HCT116 (cell line): ENCODE results near the gene LPAR2. TPM values are rescaled to one million over a fixed set of nuclear protein-coding genes. Genes with fewer than 3 reads are reported as not detected.

Experiments used
- ATAC-seq: fragments of 200-7000 bp; cut with Tn5 transposase; 2 replicates; pipeline ENCODE4 v1.9.1; 2020; ENCODE audit warnings: mild to moderate bottlenecking, moderate library complexity
- BruUV-seq: library from RNA; stranded (reverse); fragments of 400-500 nt; replicated peaks from 2 replicates; lab custom pipeline; 2021; lab: Mats Ljungman, UMichigan
- CTCF ChIA-PET: fragments of 300-600 bp; sonication (Branson Sonifier 250); formaldehyde crosslinking; loops from one replicate; lab custom pipeline; 2021; ENCODE audit warnings: antibody characterized with exemption; lab: Charles Lee
- POLR2A ChIA-PET: fragments of 300-600, 350-600 bp; sonication (Branson Sonifier 250); formaldehyde crosslinking; loops from one replicate; lab custom pipeline; 2021; ENCODE audit warnings: antibody characterized with exemption; lab: Charles Lee
- RAD21 ChIA-PET, 2 experiments: fragments of 300-600 bp; sonication (Branson Sonifier 250); formaldehyde crosslinking; loops; one replicate each; lab custom pipeline; 2023; ENCODE audit warnings: low total read pairs in 2 of 2; ENCODE audit not compliant: uncharacterized antibody in 2 of 2, unreplicated experiment in 2 of 2, low non-redundant PET in 1 of 2; lab: Charles Lee
- DNase-seq: peaks from one replicate; pipeline ENCODE4 v3.0.0-alpha.2; 2010; ENCODE audit warnings: low read depth, low spot score
- H2AFZ ChIP-seq: fragments of 200-600 bp; shearing (Covaris generic), sonication (generic); 2 replicates; pipeline ENCODE4 v1.6.1; 2017; ENCODE audit warnings: low read depth, mixed run types, mixed read lengths, antibody characterized with exemption, low read length; ENCODE audit not compliant: poor library complexity, severe bottlenecking
- H3K27ac ChIP-seq: 2 replicates; pipeline ENCODE4 v1.5.1; 2012; ENCODE audit warnings: low read depth, low read length
- H3K27me3 ChIP-seq: fragments of 200-600 bp; sonication (generic); 2 replicates; pipeline ENCODE4 v1.6.1; 2016; ENCODE audit warnings: mixed run types, low read length, mixed read lengths; ENCODE audit not compliant: insufficient read depth
- H3K36me3 ChIP-seq, 2 experiments: fragments of 200-500 bp in 1 of 2; fragments of 200-600 bp in 1 of 2; sonication (Bioruptor generic) in 1 of 2; sonication (generic) in 1 of 2; 2 replicates each; pipeline versions ENCODE4 v1.5.1 to v1.6.1; 2014 to 2016; ENCODE audit warnings: low read length in 2 of 2, inconsistent platforms in 1 of 2, mixed read lengths in 1 of 2, mixed run types in 1 of 2; ENCODE audit not compliant: insufficient read depth in 2 of 2, control insufficient read depth in 1 of 2
- H3K4me1 ChIP-seq, 2 experiments: fragments of 200-600 bp in 1 of 2; sonication (generic) in 1 of 2; 2 replicates each; pipeline versions ENCODE4 v1.5.1 to v1.6.1; 2012 to 2017; ENCODE audit warnings: low read length in 2 of 2, inconsistent platforms in 1 of 2, mild to moderate bottlenecking in 1 of 2, mixed read lengths in 1 of 2, mixed run types in 1 of 2, moderate library complexity in 1 of 2; ENCODE audit not compliant: insufficient read depth in 2 of 2, control insufficient read depth in 1 of 2
- H3K4me2 ChIP-seq: fragments of 200-600 bp; sonication (generic); 2 replicates; pipeline ENCODE4 v1.6.1; 2017; ENCODE audit warnings: mixed run types, low read length, mixed read lengths
- H3K4me3 ChIP-seq, 2 experiments: fragments of 200-600 bp in 1 of 2; sonication (generic) in 1 of 2; replicated peaks in 1 of 2; 2 replicates each; pipeline ENCODE4 v1.5.1; 2011 to 2016; ENCODE audit warnings: low read length in 2 of 2, control low read depth in 1 of 2, low read depth in 1 of 2, mild to moderate bottlenecking in 1 of 2, mixed read lengths in 1 of 2, mixed run types in 1 of 2
- H3K79me2 ChIP-seq: fragments of 200-600 bp; sonication (generic); 2 replicates; pipeline ENCODE4 v1.6.1; 2017; ENCODE audit warnings: mild to moderate bottlenecking, mixed run types, low read length, moderate library complexity, mixed read lengths; ENCODE audit not compliant: insufficient read depth
- H3K9ac ChIP-seq: fragments of 200-600 bp; sonication (generic); 2 replicates; pipeline ENCODE4 v1.6.1; 2016; ENCODE audit warnings: low read length, mixed read lengths
- H3K9me2 ChIP-seq: fragments of 200-600 bp; sonication (generic), shearing (Covaris generic); 2 replicates; pipeline ENCODE4 v1.6.1; 2017; ENCODE audit warnings: mixed run types, mild to moderate bottlenecking, moderate library complexity; ENCODE audit not compliant: insufficient read depth
- H3K9me3 ChIP-seq, 2 experiments: fragments of 200-500 bp in 1 of 2; fragments of 200-600 bp in 1 of 2; sonication (Bioruptor generic) in 1 of 2; sonication (generic) in 1 of 2; 2 replicates each; pipeline ENCODE4 v1.6.1; 2014 to 2017; ENCODE audit warnings: low read length in 2 of 2, mixed read lengths in 2 of 2, inconsistent platforms in 1 of 2, low read depth in 1 of 2, mild to moderate bottlenecking in 1 of 2, mixed run types in 1 of 2, moderate library complexity in 1 of 2; ENCODE audit not compliant: control insufficient read depth in 1 of 2, insufficient read depth in 1 of 2
- H4K20me1 ChIP-seq: fragments of 200-600 bp; sonication (generic), shearing (Covaris generic); 2 replicates; pipeline ENCODE4 v1.6.1; 2017; ENCODE audit warnings: mixed run types, mild to moderate bottlenecking, moderate library complexity; ENCODE audit not compliant: insufficient read depth
- ATF3 ChIP-seq: IDR thresholded peaks from 2 replicates; pipeline ENCODE4 v1.6.1; 2012
- CEBPB ChIP-seq: IDR thresholded peaks from 2 replicates; pipeline ENCODE4 v1.6.1; 2012; ENCODE audit warnings: low read depth
- ELF1 ChIP-seq: IDR thresholded peaks from 2 replicates; pipeline ENCODE4 v1.6.1; 2012; ENCODE audit warnings: low read depth, borderline replicate concordance
- EZH2 ChIP-seq: fragments of 200-600 bp; sonication (generic); IDR thresholded peaks from 2 replicates; pipeline ENCODE4 v1.6.1; 2017; ENCODE audit warnings: antibody characterized with exemption, mixed run types
- MAX ChIP-seq: IDR thresholded peaks from 2 replicates; pipeline ENCODE4 v1.6.1; 2012
- POLR2AphosphoS5 ChIP-seq: IDR thresholded peaks from 2 replicates; pipeline ENCODE4 v1.6.1; 2011; ENCODE audit warnings: mild to moderate bottlenecking, low read depth, low read length, moderate library complexity
- RAD21 ChIP-seq: IDR thresholded peaks from 2 replicates; pipeline ENCODE4 v1.6.1; 2012; ENCODE audit warnings: low read depth, mild to moderate bottlenecking
- REST ChIP-seq: IDR thresholded peaks from 2 replicates; pipeline ENCODE4 v1.6.1; 2012; ENCODE audit warnings: low read depth
- SRF ChIP-seq: IDR thresholded peaks from 2 replicates; pipeline ENCODE4 v1.6.1; 2012; ENCODE audit warnings: low read depth
- TCF7L2 ChIP-seq: IDR thresholded peaks from 2 replicates; pipeline ENCODE4 v1.7.0; 2011; ENCODE audit warnings: borderline replicate concordance, inconsistent platforms; ENCODE audit not compliant: insufficient read depth, insufficient read length; ENCODE audit errors: extremely low read depth
- ZFX ChIP-seq: fragments of 450-650 bp; IDR thresholded peaks from 2 replicates; pipeline ENCODE4 v1.6.1; 2017
- intact Hi-C: fragments of 100-400 bp; cut with micrococcal nuclease; formaldehyde crosslinking; loops from 2 replicates; pipeline ENCODE4 v1.10.0; 2022
- total RNA-seq: library from RNA; stranded (reverse); gene quantifications from one replicate; pipeline ENCODE4 v1.2.1, GENCODE V29; 2021; ENCODE audit not compliant: unreplicated experiment

LPAR2 gene
- total RNA-seq, 1 experiment from 2014 or later: 28.2 TPM

GRCh38 chr19:19655641-19656343 lies 27.8 kb upstream of the LPAR2 start:
- no peak overlapping the region for H3K4me3 ChIP-seq
- peaks cover 56 to 61% of the 10 kb centered on the region in 2 experiments for H3K36me3 ChIP-seq
- H3K79me2 ChIP-seq: peaks cover 16% of the 10 kb centered on the region
- BruUV-seq: no TSS peak
- H3K27ac ChIP-seq: no peak overlapping the region
- no peak overlapping the region for H2AFZ ChIP-seq
- H3K9me3 ChIP-seq: no peaks in the 10 kb centered on the region
- CTCF ChIA-PET: no interaction called here
- H3K4me1 ChIP-seq: peaks cover 0 to 9% of the 10 kb centered on the region in 2 experiments; a peak in 1 of 4 replicates
- no peaks in the 10 kb centered on the region for H3K9me2 ChIP-seq
- no peak for ATAC-seq
- H3K27me3 ChIP-seq: no peaks in the 10 kb centered on the region
- RAD21 ChIA-PET: no interaction called here
- TF ChIP-seq ZFX (no peak), ATF3 (no peak), SRF (no peak), ELF1 (no peak), TCF7L2 (no peak), EZH2 (no peak), REST (no peak), POLR2AphosphoS5 (no peak), MAX (no peak), RAD21 (no peak), CEBPB (no peak)
- no peak for DNase-seq
- H4K20me1 ChIP-seq: no peaks in the 10 kb centered on the region
- H3K4me2 ChIP-seq: no peak overlapping the region
- POLR2A ChIA-PET: no interaction called here
- no peak overlapping the region for H3K9ac ChIP-seq
- intact Hi-C loops: no loop called here
